GM23338 (cell line): ENCODE results near the gene PLAC8L1. TPM values are rescaled to one million over a fixed set of nuclear protein-coding genes. Genes with fewer than 3 reads are reported as not detected.

ENCODE experiments used
- ATAC-seq: fragments of 200-7000 bp; cut with Tn5 transposase; 3 replicates; pipeline ENCODE4 v1.9.1; 2020
- DNase-seq: peaks from one replicate; pipeline ENCODE4 v3.0.0-alpha.2; 2015; ENCODE audit warnings: low spot score
- H2AFZ ChIP-seq: fragments of 200-600 bp; sonication (generic); 2 replicates; pipeline ENCODE4 v1.8.0; 2016; ENCODE audit warnings: antibody characterized with exemption, mild to moderate bottlenecking, moderate library complexity
- H3F3A ChIP-seq: fragments of 200-600 bp; sonication (generic); replicated peaks from 2 replicates; pipeline ENCODE4 v1.8.0; 2017; ENCODE audit warnings: antibody characterized with exemption, mixed run types, low read depth
- H3K27ac ChIP-seq: fragments of 200-600 bp; sonication (generic); 2 replicates; pipeline ENCODE4 v1.6.1; 2016; ENCODE audit warnings: low read depth
- H3K27me3 ChIP-seq: fragments of 200-600 bp; sonication (generic); 2 replicates; pipeline ENCODE4 v1.8.0; 2016; ENCODE audit warnings: mild to moderate bottlenecking, mixed run types, moderate library complexity; ENCODE audit not compliant: insufficient read depth
- H3K36me3 ChIP-seq: fragments of 200-600 bp; sonication (generic); 2 replicates; pipeline ENCODE4 v1.8.0; 2016; ENCODE audit warnings: mild to moderate bottlenecking; ENCODE audit not compliant: insufficient read depth
- H3K4me1 ChIP-seq: fragments of 200-600 bp; sonication (generic); 2 replicates; pipeline ENCODE4 v1.8.0; 2016; ENCODE audit warnings: mild to moderate bottlenecking, moderate library complexity; ENCODE audit not compliant: insufficient read depth
- H3K4me2 ChIP-seq: fragments of 200-600 bp; sonication (generic); 2 replicates; pipeline ENCODE4 v1.7.1; 2017; ENCODE audit warnings: mixed run types
- H3K4me3 ChIP-seq: fragments of 200-600 bp; sonication (generic); 2 replicates; pipeline ENCODE4 v1.6.1; 2016; ENCODE audit warnings: mixed run types
- H3K79me2 ChIP-seq: fragments of 200-600 bp; sonication (generic); replicated peaks from 2 replicates; pipeline ENCODE4 v1.8.0; 2017; ENCODE audit warnings: mild to moderate bottlenecking; ENCODE audit not compliant: insufficient read depth
- H3K9me2 ChIP-seq: fragments of 200-600 bp; sonication (generic); 2 replicates; pipeline ENCODE4 v1.8.0; 2017; ENCODE audit not compliant: insufficient read depth
- H4K20me1 ChIP-seq: fragments of 200-600 bp; sonication (generic); replicated peaks from 2 replicates; pipeline ENCODE4 v1.8.0; 2017; ENCODE audit warnings: mild to moderate bottlenecking; ENCODE audit not compliant: insufficient read depth
- H3K27ac Mint-ChIP-seq: 2 replicates; pipeline ENCODE4 v1.8.0; 2020; ENCODE audit warnings: inconsistent platforms, mild to moderate bottlenecking, moderate library complexity, mixed read lengths
- H3K27me3 Mint-ChIP-seq: 3 replicates; pipeline ENCODE4 v1.8.0; 2022; ENCODE audit warnings: low read depth, mild to moderate bottlenecking, moderate library complexity, mixed read lengths, inconsistent platforms; ENCODE audit not compliant: insufficient read depth, poor library complexity
- H3K36me3 Mint-ChIP-seq: 3 replicates; pipeline ENCODE4 v1.8.0; 2021; ENCODE audit warnings: low read depth, mild to moderate bottlenecking, inconsistent platforms, moderate library complexity, mixed read lengths
- H3K4me1 Mint-ChIP-seq: 3 replicates; pipeline ENCODE4 v1.8.0; 2020; ENCODE audit warnings: mild to moderate bottlenecking, inconsistent platforms, mixed read lengths
- H3K4me3 Mint-ChIP-seq: 3 replicates; pipeline ENCODE4 v1.8.0; 2021; ENCODE audit warnings: moderate library complexity, mild to moderate bottlenecking, inconsistent platforms, mixed read lengths
- H3K9me3 Mint-ChIP-seq: 3 replicates; pipeline ENCODE4 v1.8.0; 2020; ENCODE audit warnings: moderate library complexity, mild to moderate bottlenecking, inconsistent platforms, mixed read lengths
- CREB1 ChIP-seq: fragments of 250-450 bp; sonication (Bioruptor Pico); IDR thresholded peaks from 2 replicates; pipeline ENCODE4 v1.5.0; 2020; ENCODE audit warnings: low read depth, mild to moderate bottlenecking, moderate library complexity
- CTCF ChIP-seq, 2 experiments: fragments of 200-600 bp in 1 of 2; sonication (generic) in 1 of 2; conservative IDR thresholded peaks; 2 replicates each; pipeline versions ENCODE4 v1.5.1 to v1.6.1; 2016 to 2017; ENCODE audit warnings: antibody characterized with exemption in 2 of 2, low read depth in 2 of 2, mild to moderate bottlenecking in 2 of 2, moderate library complexity in 1 of 2
- ETS1 ChIP-seq: IDR thresholded peaks from 2 replicates; pipeline ENCODE4 v1.6.1; 2016; ENCODE audit warnings: antibody characterized with exemption
- EZH2 ChIP-seq: fragments of 200-600 bp; sonication (generic); IDR thresholded peaks from one replicate; pipeline ENCODE4 v1.8.0; 2017; ENCODE audit warnings: antibody characterized with exemption, mild to moderate bottlenecking, low read depth; ENCODE audit not compliant: unreplicated experiment
- EZH2phosphoT487 ChIP-seq: fragments of 200-600 bp; sonication (generic); IDR thresholded peaks from one replicate; pipeline ENCODE4 v1.8.1; 2018; ENCODE audit warnings: antibody characterized with exemption; ENCODE audit not compliant: unreplicated experiment
- JUNB ChIP-seq: IDR thresholded peaks from one replicate; pipeline ENCODE4 v1.6.1; 2016; ENCODE audit warnings: antibody characterized with exemption; ENCODE audit not compliant: unreplicated experiment
- NANOG ChIP-seq: IDR thresholded peaks from 2 replicates; pipeline ENCODE4 v1.6.1; 2016; ENCODE audit warnings: antibody characterized with exemption, borderline replicate concordance
- STAT1 ChIP-seq: IDR thresholded peaks from one replicate; pipeline ENCODE4 v1.6.1; 2016; ENCODE audit warnings: antibody characterized with exemption; ENCODE audit not compliant: unreplicated experiment
- ZNF331 ChIP-seq: fragments of 250-450 bp; sonication (Bioruptor Pico); IDR thresholded peaks from 2 replicates; pipeline ENCODE4 v1.5.0; 2020; ENCODE audit warnings: low read depth, mild to moderate bottlenecking, moderate library complexity
- ZNF462 ChIP-seq: fragments of 250-450 bp; sonication (Bioruptor Pico); IDR thresholded peaks from 2 replicates; pipeline ENCODE4 v1.5.0; 2020; ENCODE audit warnings: mild to moderate bottlenecking, moderate library complexity
- polyA plus RNA-seq: library from polyadenylated mRNA; unstranded; fragments of >200 nt; fragmentation: Nextera tagmentation; extraction: Ambion mirVana; gene quantifications from 2 replicates; pipeline ENCODE4 v1.2.1, GENCODE V29; 2016
- total RNA-seq: library from RNA; depleted of rRNA; stranded (reverse); fragments of >200 nt; shearing (Covaris generic); gene quantifications from 2 replicates; pipeline ENCODE4 v1.2.3, GENCODE V29; 2014

PLAC8L1 gene
- total and polyA plus RNA-seq, 2 experiments from 2014 or later, result 2.0 TPM; not detected in 1

- Histone ChIP-seq H2AFZ (no peak overlapping the region), H3K4me2 (no peak overlapping the region), H3K9me2 (no peaks in the 10 kb centered on the region), H3K4me1 (0 out of 2 replicates have a peak, but pooled peaks cover under 1% of the 10 kb centered on the region), H3K27me3 (no peaks in the 10 kb centered on the region), H3K79me2 (no peaks in the 10 kb centered on the region), H3K36me3 (peaks cover 13% of the 10 kb centered on the region; the same call in 1 of the 2 replicates), H3K4me3 (no peak overlapping the region), H3F3A (no peaks in the 10 kb centered on the region), H4K20me1 (0 out of 2 replicates have a peak, but pooled peaks cover under 1% of the 10 kb centered on the region), H3K27ac (no peak overlapping the region)
- no peak overlapping the region for H3K27ac Mint-ChIP-seq
- peaks cover 2% of the 10 kb centered on the region for H3K27me3 Mint-ChIP-seq
- no peaks in the 10 kb centered on the region for H3K9me3 Mint-ChIP-seq
- H3K4me1 Mint-ChIP-seq, result no peaks in the 10 kb centered on the region
- TF ChIP-seq JUNB, result no peak
- no peak for ATAC-seq
- peaks cover 9% of the 10 kb centered on the region for H3K36me3 Mint-ChIP-seq
- no peak overlapping the region for H3K4me3 Mint-ChIP-seq
- DNase-seq, result no peak
These were observed 2.5 kb upstream of the PLAC8L1 start for GRCh38 chr5:146107901-146108300.

GRCh38 chr5:146103594-146103993, 1.8 kb downstream of the PLAC8L1 start:
- Histone ChIP-seq H3K79me2 (no peaks in the 10 kb centered on the region), H2AFZ (no peak overlapping the region), H3K9me2 (no peaks in the 10 kb centered on the region), H3K4me3 (no peak overlapping the region), H3K27ac (no peak overlapping the region), H3F3A (no peaks in the 10 kb centered on the region), H4K20me1 (no peaks in the 10 kb centered on the region), H3K27me3 (no peaks in the 10 kb centered on the region), H3K36me3 (no peaks in the 10 kb centered on the region), H3K4me1 (peaks cover 10% of the 10 kb centered on the region; the same call in 1 of the 2 replicates), H3K4me2 (no peak overlapping the region)
- Mint-ChIP-seq H3K27ac (no peak overlapping the region), H3K4me1 (peaks cover 20% of the 10 kb centered on the region), H3K4me3 (no peak overlapping the region), H3K9me3 (no peaks in the 10 kb centered on the region), H3K27me3 (no peaks in the 10 kb centered on the region), H3K36me3 (peaks cover 4% of the 10 kb centered on the region; the same call in 1 of the 3 replicates)
- no peak for ATAC-seq
- no peak for DNase-seq
- TF ChIP-seq ZNF462 (CRISPR knock-in tag), result no peak
- no peak for TF ChIP-seq ZNF331 (CRISPR knock-in tag)
- TF ChIP-seq CTCF (conservative IDR thresholded peaks at IDR 0.05; ENCODE audit: low read depth in 2 of 2), result no peak
- no peak for TF ChIP-seq NANOG
- no peak for TF ChIP-seq EZH2phosphoT487
- TF ChIP-seq CREB1, result no peak
- TF ChIP-seq EZH2, result no peak
- TF ChIP-seq STAT1, result no peak
- TF ChIP-seq ETS1, result no peak
